Measurements from ENCODE around the gene ZNF230. TPM values are rescaled to one million over a fixed set of nuclear protein-coding genes. Genes with fewer than 3 reads are reported as not detected.

The ZNF230 gene
- total RNA-seq, 1 donor = 7.2 TPM

Small RNAs within 50 kb of the gene (small RNA-seq; reads per million reads assigned to genes)
- gene AC006213.5 = not detected

Other genes starting within 250 kb of the ZNF230 start
- gene SMG9, start 248.0 kb upstream of the ZNF230 start, total RNA-seq = 14.5 and 17.4 TPM in 2 replicates
- 6.5 and 7.2 TPM in 2 replicates for gene KCNN4, start 222.0 kb upstream of the ZNF230 start, total RNA-seq
- 0.29 and 0.72 TPM in 2 replicates for gene LYPD5, start 200.5 kb upstream of the ZNF230 start, total RNA-seq
- 13.4 and 15.6 TPM in 2 replicates for gene ZNF283, start 175.6 kb upstream of the ZNF230 start, total RNA-seq
- gene ZNF404, start 119.0 kb upstream of the ZNF230 start, total RNA-seq = 1.5 and 2.9 TPM in 2 replicates
- 15.6 and 22.7 TPM in 2 replicates for gene ZNF45, start 67.7 kb upstream of the ZNF230 start, total RNA-seq
- 9.0 and 9.7 TPM in 2 replicates for gene ZNF221, start 51.7 kb upstream of the ZNF230 start, total RNA-seq
- 6.5 and 10.0 TPM in 2 replicates for gene ZNF155, start 18.8 kb upstream of the ZNF230 start, total RNA-seq
- 6.8 and 7.6 TPM in 2 replicates for gene ZNF222, start 22.4 kb downstream of the ZNF230 start, total RNA-seq
- 5.8 and 6.8 TPM in 2 replicates for gene ZNF223, start 49.1 kb downstream of the ZNF230 start, total RNA-seq
- gene ZNF284, start 69.2 kb downstream of the ZNF230 start, total RNA-seq = 3.8 and 4.3 TPM in 2 replicates
- gene ZNF224, start 91.4 kb downstream of the ZNF230 start, total RNA-seq = 32.6 and 36.8 TPM in 2 replicates
- gene ZNF225, start 110.4 kb downstream of the ZNF230 start, total RNA-seq = 6.2 and 6.8 TPM in 2 replicates
- 14.8 and 15.9 TPM in 2 replicates for gene ZNF234, start 138.6 kb downstream of the ZNF230 start, total RNA-seq
- 17.4 and 19.4 TPM in 2 replicates for gene ZNF226, start 162.1 kb downstream of the ZNF230 start, total RNA-seq
- 20.6 and 21.5 TPM in 2 replicates for gene ZNF227, start 209.6 kb downstream of the ZNF230 start, total RNA-seq

All from osteoblast (primary cell).